ENCODE data around the gene SPINT2. TPM values are rescaled to one million over a fixed set of nuclear protein-coding genes. Genes with fewer than 3 reads are reported as not detected.

The SPINT2 gene
- total and polyA plus RNA-seq, 2 of the 13 experiments (the other 11 are each of a cell fraction or from before 2014, with no cell fraction given): 0.31 to 0.77 TPM

DNA sequence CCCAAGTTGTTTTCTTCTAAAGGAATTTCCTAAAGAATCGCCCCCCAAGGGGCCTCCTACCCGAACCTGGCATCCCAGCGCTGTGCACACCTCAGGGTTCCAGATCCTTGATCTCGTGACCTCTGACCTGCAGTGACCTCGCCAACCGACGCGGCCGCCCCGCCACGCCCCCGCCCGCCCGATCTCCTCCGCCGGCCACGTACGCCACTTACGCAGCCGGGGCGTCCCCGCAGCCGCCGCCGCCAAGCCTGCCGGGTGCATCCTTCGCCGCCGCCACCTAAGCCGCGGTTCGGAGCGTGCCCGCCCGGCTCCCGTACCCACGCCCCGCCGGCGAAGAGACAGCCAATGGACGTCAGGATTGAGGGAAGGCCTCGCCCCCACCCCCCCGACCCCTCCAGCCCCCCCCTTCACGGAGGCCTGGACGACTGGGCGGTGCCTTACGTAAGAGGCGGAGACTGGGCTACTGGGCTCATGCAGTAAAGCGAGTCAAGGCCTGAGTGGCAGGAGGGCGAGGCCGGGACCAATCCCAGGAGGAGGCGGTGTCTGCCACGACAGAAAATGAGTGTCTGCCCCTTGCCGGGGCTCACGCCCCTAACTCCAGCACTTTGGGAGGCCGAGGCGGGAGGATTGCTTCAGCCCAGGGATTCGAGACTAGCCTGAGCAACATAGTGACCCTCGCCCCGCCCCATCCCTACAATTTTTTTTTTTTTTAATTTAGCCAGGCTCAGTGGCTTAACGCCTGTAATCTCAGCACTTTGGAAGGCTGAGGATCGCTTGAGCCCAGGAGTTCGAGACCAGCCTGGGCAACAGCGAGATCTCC lies 51.5 kb downstream of the SPINT2 start, which contains the start of gene YIF1B (continued):
- TF ChIP-seq ARHGAP35 (CRISPR knock-in tag; IDR thresholded peaks at IDR 0.05; ENCODE audit: borderline replicate concordance) (no peak), MZF1 (CRISPR knock-in tag; IDR thresholded peaks at IDR 0.05; ENCODE audit: borderline replicate concordance) (no peak), DPF2 (CRISPR knock-in tag; IDR thresholded peaks at IDR 0.05; ENCODE audit: borderline replicate concordance, low read depth) (no peak), NCOR1 (IDR thresholded peaks at IDR 0.05; ENCODE audit: borderline replicate concordance, low read length) (no peak; the same call in 1 of the 2 replicates), TBX3 (IDR thresholded peaks at IDR 0.05; ENCODE audit: borderline replicate concordance) (no peak), ZNF317 (CRISPR knock-in tag; IDR thresholded peaks at IDR 0.05) (no peak), FOXK1 (CRISPR knock-in tag; IDR thresholded peaks at IDR 0.05; ENCODE audit: borderline replicate concordance, low read depth) (no peak), KLF12 (CRISPR knock-in tag; IDR thresholded peaks at IDR 0.05; ENCODE audit: borderline replicate concordance) (peak; percentile 76; the same call in 1 of the 2 replicates), ZNF121 (CRISPR knock-in tag; IDR thresholded peaks at IDR 0.05) (no peak), FIP1L1 (IDR thresholded peaks at IDR 0.05; ENCODE audit: borderline replicate concordance, insufficient read depth, low read depth, low read length) (no peak), ZNF589 (CRISPR knock-in tag; conservative IDR thresholded peaks at IDR 0.05) (0 out of 2 replicates have a peak, but pooled peaks have one; percentile 31)
- TF ChIP-seq, protein P1, sequence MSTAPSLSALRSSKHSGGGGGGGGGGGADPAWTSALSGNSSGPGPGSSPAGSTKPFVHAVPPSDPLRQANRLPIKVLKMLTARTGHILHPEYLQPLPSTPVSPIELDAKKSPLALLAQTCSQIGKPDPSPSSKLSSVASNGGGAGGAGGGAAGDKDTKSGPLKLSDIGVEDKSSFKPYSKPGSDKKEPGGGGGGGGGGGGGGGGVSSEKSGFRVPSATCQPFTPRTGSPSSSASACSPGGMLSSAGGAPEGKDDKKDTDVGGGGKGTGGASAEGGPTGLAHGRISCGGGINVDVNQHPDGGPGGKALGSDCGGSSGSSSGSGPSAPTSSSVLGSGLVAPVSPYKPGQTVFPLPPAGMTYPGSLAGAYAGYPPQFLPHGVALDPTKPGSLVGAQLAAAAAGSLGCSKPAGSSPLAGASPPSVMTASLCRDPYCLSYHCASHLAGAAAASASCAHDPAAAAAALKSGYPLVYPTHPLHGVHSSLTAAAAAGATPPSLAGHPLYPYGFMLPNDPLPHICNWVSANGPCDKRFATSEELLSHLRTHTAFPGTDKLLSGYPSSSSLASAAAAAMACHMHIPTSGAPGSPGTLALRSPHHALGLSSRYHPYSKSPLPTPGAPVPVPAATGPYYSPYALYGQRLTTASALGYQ (CRISPR knock-in tag; IDR thresholded peaks at IDR 0.05): no peak
- TF ChIP-seq, protein P2, sequence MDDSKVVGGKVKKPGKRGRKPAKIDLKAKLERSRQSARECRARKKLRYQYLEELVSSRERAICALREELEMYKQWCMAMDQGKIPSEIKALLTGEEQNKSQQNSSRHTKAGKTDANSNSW (CRISPR knock-in tag; IDR thresholded peaks at IDR 0.05; ENCODE audit: borderline replicate concordance): no peak
- TF ChIP-seq, protein P3, sequence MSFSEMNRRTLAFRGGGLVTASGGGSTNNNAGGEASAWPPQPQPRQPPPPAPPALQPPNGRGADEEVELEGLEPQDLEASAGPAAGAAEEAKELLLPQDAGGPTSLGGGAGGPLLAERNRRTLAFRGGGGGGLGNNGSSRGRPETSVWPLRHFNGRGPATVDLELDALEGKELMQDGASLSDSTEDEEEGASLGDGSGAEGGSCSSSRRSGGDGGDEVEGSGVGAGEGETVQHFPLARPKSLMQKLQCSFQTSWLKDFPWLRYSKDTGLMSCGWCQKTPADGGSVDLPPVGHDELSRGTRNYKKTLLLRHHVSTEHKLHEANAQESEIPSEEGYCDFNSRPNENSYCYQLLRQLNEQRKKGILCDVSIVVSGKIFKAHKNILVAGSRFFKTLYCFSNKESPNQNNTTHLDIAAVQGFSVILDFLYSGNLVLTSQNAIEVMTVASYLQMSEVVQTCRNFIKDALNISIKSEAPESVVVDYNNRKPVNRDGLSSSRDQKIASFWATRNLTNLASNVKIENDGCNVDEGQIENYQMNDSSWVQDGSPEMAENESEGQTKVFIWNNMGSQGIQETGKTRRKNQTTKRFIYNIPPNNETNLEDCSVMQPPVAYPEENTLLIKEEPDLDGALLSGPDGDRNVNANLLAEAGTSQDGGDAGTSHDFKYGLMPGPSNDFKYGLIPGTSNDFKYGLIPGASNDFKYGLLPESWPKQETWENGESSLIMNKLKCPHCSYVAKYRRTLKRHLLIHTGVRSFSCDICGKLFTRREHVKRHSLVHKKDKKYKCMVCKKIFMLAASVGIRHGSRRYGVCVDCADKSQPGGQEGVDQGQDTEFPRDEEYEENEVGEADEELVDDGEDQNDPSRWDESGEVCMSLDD (CRISPR knock-in tag; IDR thresholded peaks at IDR 0.05; ENCODE audit: borderline replicate concordance): no peak
- TF ChIP-seq, protein P4, sequence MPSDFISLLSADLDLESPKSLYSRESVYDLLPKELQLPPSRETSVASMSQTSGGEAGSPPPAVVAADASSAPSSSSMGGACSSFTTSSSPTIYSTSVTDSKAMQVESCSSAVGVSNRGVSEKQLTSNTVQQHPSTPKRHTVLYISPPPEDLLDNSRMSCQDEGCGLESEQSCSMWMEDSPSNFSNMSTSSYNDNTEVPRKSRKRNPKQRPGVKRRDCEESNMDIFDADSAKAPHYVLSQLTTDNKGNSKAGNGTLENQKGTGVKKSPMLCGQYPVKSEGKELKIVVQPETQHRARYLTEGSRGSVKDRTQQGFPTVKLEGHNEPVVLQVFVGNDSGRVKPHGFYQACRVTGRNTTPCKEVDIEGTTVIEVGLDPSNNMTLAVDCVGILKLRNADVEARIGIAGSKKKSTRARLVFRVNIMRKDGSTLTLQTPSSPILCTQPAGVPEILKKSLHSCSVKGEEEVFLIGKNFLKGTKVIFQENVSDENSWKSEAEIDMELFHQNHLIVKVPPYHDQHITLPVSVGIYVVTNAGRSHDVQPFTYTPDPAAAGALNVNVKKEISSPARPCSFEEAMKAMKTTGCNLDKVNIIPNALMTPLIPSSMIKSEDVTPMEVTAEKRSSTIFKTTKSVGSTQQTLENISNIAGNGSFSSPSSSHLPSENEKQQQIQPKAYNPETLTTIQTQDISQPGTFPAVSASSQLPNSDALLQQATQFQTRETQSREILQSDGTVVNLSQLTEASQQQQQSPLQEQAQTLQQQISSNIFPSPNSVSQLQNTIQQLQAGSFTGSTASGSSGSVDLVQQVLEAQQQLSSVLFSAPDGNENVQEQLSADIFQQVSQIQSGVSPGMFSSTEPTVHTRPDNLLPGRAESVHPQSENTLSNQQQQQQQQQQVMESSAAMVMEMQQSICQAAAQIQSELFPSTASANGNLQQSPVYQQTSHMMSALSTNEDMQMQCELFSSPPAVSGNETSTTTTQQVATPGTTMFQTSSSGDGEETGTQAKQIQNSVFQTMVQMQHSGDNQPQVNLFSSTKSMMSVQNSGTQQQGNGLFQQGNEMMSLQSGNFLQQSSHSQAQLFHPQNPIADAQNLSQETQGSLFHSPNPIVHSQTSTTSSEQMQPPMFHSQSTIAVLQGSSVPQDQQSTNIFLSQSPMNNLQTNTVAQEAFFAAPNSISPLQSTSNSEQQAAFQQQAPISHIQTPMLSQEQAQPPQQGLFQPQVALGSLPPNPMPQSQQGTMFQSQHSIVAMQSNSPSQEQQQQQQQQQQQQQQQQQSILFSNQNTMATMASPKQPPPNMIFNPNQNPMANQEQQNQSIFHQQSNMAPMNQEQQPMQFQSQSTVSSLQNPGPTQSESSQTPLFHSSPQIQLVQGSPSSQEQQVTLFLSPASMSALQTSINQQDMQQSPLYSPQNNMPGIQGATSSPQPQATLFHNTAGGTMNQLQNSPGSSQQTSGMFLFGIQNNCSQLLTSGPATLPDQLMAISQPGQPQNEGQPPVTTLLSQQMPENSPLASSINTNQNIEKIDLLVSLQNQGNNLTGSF (CRISPR knock-in tag; IDR thresholded peaks at IDR 0.05): no peak
